WTC11 (cell line): Measurements from ENCODE around the gene SPOPL. TPM values are rescaled to one million over a fixed set of nuclear protein-coding genes. Genes with fewer than 3 reads are reported as not detected.

Source experiments
- ATAC-seq: fragments of 200-7000 bp; cut with Tn5 transposase; 2 replicates; pipeline ENCODE4 v1.10.0; 2021; ENCODE audit warnings: mild to moderate bottlenecking, moderate library complexity
- CTCF ChIA-PET: fragments of 300-600 bp; sonication (Branson Sonifier 250); formaldehyde crosslinking; loops from one replicate; lab custom pipeline; 2021; ENCODE audit warnings: antibody characterized with exemption; lab: Charles Lee
- POLR2A ChIA-PET: fragments of 350-600 bp; sonication (Branson Sonifier 250); formaldehyde crosslinking; loops from one replicate; lab custom pipeline; 2021; ENCODE audit warnings: antibody characterized with exemption; lab: Charles Lee
- DNase-seq: peaks from one replicate; pipeline ENCODE4 v3.0.0; 2021; ENCODE audit warnings: low spot score
- H3K27ac Mint-ChIP-seq: 2 replicates; pipeline ENCODE4 v1.8.0; 2021; ENCODE audit warnings: mixed read lengths
- H3K27me3 Mint-ChIP-seq: 2 replicates; pipeline ENCODE4 v1.8.0; 2021; ENCODE audit warnings: low read depth, mild to moderate bottlenecking, moderate library complexity, mixed read lengths
- H3K36me3 Mint-ChIP-seq: 2 replicates; pipeline ENCODE4 v1.8.0; 2021; ENCODE audit warnings: mixed read lengths
- H3K4me1 Mint-ChIP-seq: 2 replicates; pipeline ENCODE4 v1.8.0; 2022; ENCODE audit warnings: mixed read lengths
- H3K4me3 Mint-ChIP-seq: 2 replicates; pipeline ENCODE4 v1.8.0; 2021; ENCODE audit warnings: mild to moderate bottlenecking, moderate library complexity, mixed read lengths
- H3K9me3 Mint-ChIP-seq: 2 replicates; pipeline ENCODE4 v1.8.0; 2021; ENCODE audit warnings: mixed read lengths
- E2F5 ChIP-seq: sonication (generic); formaldehyde crosslinking; IDR thresholded peaks from 2 replicates; pipeline ENCODE4 v1.8.1; 2022; ENCODE audit warnings: mild to moderate bottlenecking, moderate library complexity, missing genetic modification reagents
- ELF4 ChIP-seq: sonication (generic); formaldehyde crosslinking; IDR thresholded peaks from 2 replicates; pipeline ENCODE4 v1.8.1; 2022; ENCODE audit warnings: low read depth, mild to moderate bottlenecking, moderate library complexity, missing genetic modification reagents
- EMX1 ChIP-seq: fragments of 250-450 bp; sonication (Bioruptor Pico); IDR thresholded peaks from 2 replicates; pipeline ENCODE4 v1.8.0; 2021; ENCODE audit warnings: mild to moderate bottlenecking
- ESRRA ChIP-seq: sonication (generic); formaldehyde crosslinking; IDR thresholded peaks from 2 replicates; pipeline ENCODE4 v1.8.1; 2022; ENCODE audit warnings: mild to moderate bottlenecking, missing genetic modification reagents, borderline replicate concordance
- ETV6 ChIP-seq: sonication (generic); formaldehyde crosslinking; IDR thresholded peaks from 2 replicates; pipeline ENCODE4 v1.8.1; 2022; ENCODE audit warnings: mild to moderate bottlenecking, missing genetic modification reagents
- FOXP4 ChIP-seq: sonication (generic); formaldehyde crosslinking; IDR thresholded peaks from 2 replicates; pipeline ENCODE4 v1.8.0; 2022; ENCODE audit warnings: mild to moderate bottlenecking, missing genetic modification reagents
- GABPB1 ChIP-seq: sonication (generic); formaldehyde crosslinking; IDR thresholded peaks from 2 replicates; pipeline ENCODE4 v1.8.1; 2023; ENCODE audit warnings: mild to moderate bottlenecking, missing genetic modification reagents
- IRF1 ChIP-seq: sonication (generic); formaldehyde crosslinking; IDR thresholded peaks from 2 replicates; pipeline ENCODE4 v1.8.0; 2023; ENCODE audit warnings: missing genetic modification reagents
- KAT7 ChIP-seq: sonication (generic); formaldehyde crosslinking; IDR thresholded peaks from 2 replicates; pipeline ENCODE4 v1.8.1; 2023; ENCODE audit warnings: missing genetic modification reagents, mild to moderate bottlenecking, borderline replicate concordance
- MXD4 ChIP-seq: fragments of 250-450 bp; sonication (Bioruptor Pico); IDR thresholded peaks from 2 replicates; pipeline ENCODE4 v1.8.0; 2021; ENCODE audit warnings: mild to moderate bottlenecking, moderate library complexity, borderline replicate concordance
- NFE2L1 ChIP-seq: sonication (generic); formaldehyde crosslinking; IDR thresholded peaks from 2 replicates; pipeline ENCODE4 v1.8.1; 2023; ENCODE audit warnings: missing genetic modification reagents
- NR1H2 ChIP-seq: sonication (generic); formaldehyde crosslinking; IDR thresholded peaks from 2 replicates; pipeline ENCODE4 v1.9.0; 2021; ENCODE audit warnings: mild to moderate bottlenecking, moderate library complexity, missing genetic modification reagents
- SP1 ChIP-seq: sonication (generic); formaldehyde crosslinking; conservative IDR thresholded peaks from 2 replicates; pipeline ENCODE4 v1.8.1; 2022; ENCODE audit warnings: missing genetic modification reagents
- USF1 ChIP-seq: sonication (generic); formaldehyde crosslinking; IDR thresholded peaks from 2 replicates; pipeline ENCODE4 v1.8.0; 2022; ENCODE audit warnings: mild to moderate bottlenecking, missing genetic modification reagents
- ZNF219 ChIP-seq: sonication (generic); formaldehyde crosslinking; IDR thresholded peaks from 2 replicates; pipeline ENCODE4 v1.8.0; 2023; ENCODE audit warnings: missing genetic modification reagents, mild to moderate bottlenecking, borderline replicate concordance
- ZNF232 ChIP-seq: sonication (generic); formaldehyde crosslinking; IDR thresholded peaks from 2 replicates; pipeline ENCODE4 v1.8.0; 2022; ENCODE audit warnings: mild to moderate bottlenecking, missing genetic modification reagents
- ZNF263 ChIP-seq: sonication (generic); formaldehyde crosslinking; IDR thresholded peaks from 2 replicates; pipeline ENCODE4 v1.8.1; 2022; ENCODE audit warnings: low read depth, mild to moderate bottlenecking, moderate library complexity, missing genetic modification reagents
- ZNF281 ChIP-seq: sonication (generic); formaldehyde crosslinking; IDR thresholded peaks from 2 replicates; pipeline ENCODE4 v1.8.0; 2023; ENCODE audit warnings: mild to moderate bottlenecking, missing genetic modification reagents
- ZNF532 ChIP-seq: fragments of 250-450 bp; sonication (Bioruptor Pico); IDR thresholded peaks from 2 replicates; pipeline ENCODE4 v1.9.0; 2021; ENCODE audit warnings: mild to moderate bottlenecking, borderline replicate concordance
- total RNA-seq: library from RNA; stranded (reverse); gene quantifications from 3 replicates; pipeline ENCODE4 v1.2.3, GENCODE V29; 2021

SPOPL gene
- total RNA-seq, 1 experiment from 2014 or later = 13.3 TPM

GRCh38 chr2:138486363-138487198, 15.0 kb upstream of the SPOPL start:
- H3K9me3 Mint-ChIP-seq = peaks cover 5% of the 10 kb centered on the region
- ChIA-PET CTCF (interaction anchor here (0.7 to 1.5 kb wide), 5 partner anchors 10 to 328 kb away, joined by 3 to 6 read pairs (median 4); no protein-coding TSS in a partner anchor), POLR2A (interaction anchor here (0.7 kb wide), 1 partner anchor 754 kb away, joined by 6 read pairs; no protein-coding TSS in a partner anchor)
- no peak for TF ChIP-seq MXD4 (CRISPR knock-in tag)
- TF ChIP-seq ETV6 (CRISPR knock-in tag) = no peak
- TF ChIP-seq ZNF281 (CRISPR knock-in tag) = no peak
- no peak for TF ChIP-seq IRF1 (CRISPR knock-in tag)
- TF ChIP-seq ZNF219 = no peak
- no peak for TF ChIP-seq ELF4
- TF ChIP-seq KAT7 (CRISPR knock-in tag) = no peak
- no peak for TF ChIP-seq E2F5 (CRISPR knock-in tag)
- no peak for TF ChIP-seq NFE2L1
- TF ChIP-seq ESRRA (CRISPR knock-in tag) = no peak
- no peak for TF ChIP-seq ZNF263 (CRISPR knock-in tag)
- H3K36me3 Mint-ChIP-seq = peaks cover 4% of the 10 kb centered on the region; the same call in 1 of the 2 replicates
- no peak overlapping the region for H3K4me3 Mint-ChIP-seq
- no peak overlapping the region for H3K27ac Mint-ChIP-seq
- DNase-seq (no peak), ATAC-seq (peak; percentile 71)
- H3K4me1 Mint-ChIP-seq = no peaks in the 10 kb centered on the region
- H3K27me3 Mint-ChIP-seq = no peaks in the 10 kb centered on the region

GRCh38 chr2:138490673-138491494, 10.7 kb upstream of the SPOPL start:
- H3K36me3 Mint-ChIP-seq = no peaks in the 10 kb centered on the region
- H3K9me3 Mint-ChIP-seq = no peaks in the 10 kb centered on the region
- DNase-seq = no peak
- peak; percentile 86 for TF ChIP-seq GABPB1 (CRISPR knock-in tag)
- no peak for TF ChIP-seq ZNF232 (CRISPR knock-in tag)
- H3K4me1 Mint-ChIP-seq = peaks cover 16% of the 10 kb centered on the region
- CTCF ChIA-PET = no interaction called here
- no peak for ATAC-seq
- no peak overlapping the region for H3K4me3 Mint-ChIP-seq
- no peaks in the 10 kb centered on the region for H3K27me3 Mint-ChIP-seq
- POLR2A ChIA-PET = no interaction called here
- no peak overlapping the region for H3K27ac Mint-ChIP-seq

- Mint-ChIP-seq H3K27me3 (no peaks in the 10 kb centered on the region), H3K4me3 (no peak overlapping the region), H3K9me3 (no peaks in the 10 kb centered on the region), H3K36me3 (no peaks in the 10 kb centered on the region), H3K27ac (no peak overlapping the region), H3K4me1 (peaks cover 21% of the 10 kb centered on the region)
- ChIA-PET CTCF (interaction anchor here (0.6 kb wide), 1 partner anchor 337 kb away, joined by 3 read pairs; no protein-coding TSS in a partner anchor), POLR2A (no interaction called here)
- TF ChIP-seq ZNF532 (CRISPR knock-in tag) (no peak), EMX1 (CRISPR knock-in tag) (no peak), FOXP4 (CRISPR knock-in tag) (no peak), NR1H2 (CRISPR knock-in tag) (no peak), USF1 (CRISPR knock-in tag) (no peak), SP1 (no peak)
- no peak for DNase-seq
- ATAC-seq = no peak
Observed at GRCh38 chr2:138491495-138491862, 10.1 kb upstream of the SPOPL start.
